Kasumi-1 (cell line): Measurements from ENCODE around the gene RFC1.
"Not testable (repeated sequence)": the region's sequence is repeated elsewhere in the genome, so short reads cannot be mapped to it uniquely, and the experiment has no call there.

Experiments
- DNase-seq, 2 experiments: peaks; one replicate each; lab custom pipeline; 2025; lab: John Stamatoyannopoulos, UW

RFC1 gene, protein sequence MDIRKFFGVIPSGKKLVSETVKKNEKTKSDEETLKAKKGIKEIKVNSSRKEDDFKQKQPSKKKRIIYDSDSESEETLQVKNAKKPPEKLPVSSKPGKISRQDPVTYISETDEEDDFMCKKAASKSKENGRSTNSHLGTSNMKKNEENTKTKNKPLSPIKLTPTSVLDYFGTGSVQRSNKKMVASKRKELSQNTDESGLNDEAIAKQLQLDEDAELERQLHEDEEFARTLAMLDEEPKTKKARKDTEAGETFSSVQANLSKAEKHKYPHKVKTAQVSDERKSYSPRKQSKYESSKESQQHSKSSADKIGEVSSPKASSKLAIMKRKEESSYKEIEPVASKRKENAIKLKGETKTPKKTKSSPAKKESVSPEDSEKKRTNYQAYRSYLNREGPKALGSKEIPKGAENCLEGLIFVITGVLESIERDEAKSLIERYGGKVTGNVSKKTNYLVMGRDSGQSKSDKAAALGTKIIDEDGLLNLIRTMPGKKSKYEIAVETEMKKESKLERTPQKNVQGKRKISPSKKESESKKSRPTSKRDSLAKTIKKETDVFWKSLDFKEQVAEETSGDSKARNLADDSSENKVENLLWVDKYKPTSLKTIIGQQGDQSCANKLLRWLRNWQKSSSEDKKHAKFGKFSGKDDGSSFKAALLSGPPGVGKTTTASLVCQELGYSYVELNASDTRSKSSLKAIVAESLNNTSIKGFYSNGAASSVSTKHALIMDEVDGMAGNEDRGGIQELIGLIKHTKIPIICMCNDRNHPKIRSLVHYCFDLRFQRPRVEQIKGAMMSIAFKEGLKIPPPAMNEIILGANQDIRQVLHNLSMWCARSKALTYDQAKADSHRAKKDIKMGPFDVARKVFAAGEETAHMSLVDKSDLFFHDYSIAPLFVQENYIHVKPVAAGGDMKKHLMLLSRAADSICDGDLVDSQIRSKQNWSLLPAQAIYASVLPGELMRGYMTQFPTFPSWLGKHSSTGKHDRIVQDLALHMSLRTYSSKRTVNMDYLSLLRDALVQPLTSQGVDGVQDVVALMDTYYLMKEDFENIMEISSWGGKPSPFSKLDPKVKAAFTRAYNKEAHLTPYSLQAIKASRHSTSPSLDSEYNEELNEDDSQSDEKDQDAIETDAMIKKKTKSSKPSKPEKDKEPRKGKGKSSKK

GRCh38 chr4:39365830-39366771, at the start of gene RFC1:
Gene RFC1, minus strand, starts transcription at chr4:39366362. Its CDS starts 121 bp downstream, at chr4:39366241.
- DNase-seq = peak; percentile 80

DNA sequence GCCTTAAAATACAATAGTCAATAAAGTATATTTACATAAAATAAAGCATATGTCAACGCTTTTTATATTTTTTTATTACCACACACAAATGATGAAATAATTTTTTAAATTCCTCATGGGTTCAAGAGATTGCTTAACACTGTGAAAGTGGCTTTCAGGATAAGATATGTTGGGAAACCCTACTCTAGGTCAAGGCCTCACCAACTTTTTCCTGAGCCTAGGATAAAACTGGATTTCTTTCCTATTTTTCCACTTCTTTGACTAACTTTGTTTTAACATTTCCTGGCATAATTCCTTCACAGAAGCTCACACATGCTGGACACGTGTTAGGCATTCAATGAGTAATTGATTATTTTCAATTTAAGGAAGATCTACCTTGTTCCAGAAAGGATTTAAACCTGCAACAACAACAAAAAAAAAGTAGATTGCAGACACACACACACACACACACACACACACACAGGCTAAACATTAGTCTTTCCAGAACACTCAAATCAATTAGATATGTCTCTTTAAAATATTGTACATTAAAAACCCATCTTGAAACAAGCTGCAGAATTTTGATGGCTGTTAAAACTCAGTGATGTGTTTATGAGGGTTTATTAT, 49.6 kb upstream of the RFC1 start:
- no peak for DNase-seq

DNA sequence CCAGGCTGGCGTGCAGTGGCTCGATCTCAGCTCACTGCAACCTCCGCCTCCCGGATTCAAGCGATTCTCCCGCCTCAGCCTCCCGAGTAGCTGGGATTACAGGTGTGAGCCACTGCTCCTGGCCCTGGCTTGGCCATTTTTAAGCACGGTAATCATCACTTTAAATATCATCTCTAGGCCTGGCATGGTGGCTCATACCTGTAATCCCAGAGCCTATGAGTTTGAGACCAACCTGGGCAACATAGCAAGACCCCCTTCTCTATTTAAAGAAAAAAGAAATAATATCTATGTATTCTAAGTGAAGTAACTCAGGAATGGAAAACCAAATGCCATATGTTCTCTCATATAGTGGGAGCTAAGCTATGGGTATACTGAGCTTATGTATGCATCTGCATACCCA, 45.4 kb upstream of the RFC1 start:
- DNase-seq = not testable (repeated sequence)

DNA sequence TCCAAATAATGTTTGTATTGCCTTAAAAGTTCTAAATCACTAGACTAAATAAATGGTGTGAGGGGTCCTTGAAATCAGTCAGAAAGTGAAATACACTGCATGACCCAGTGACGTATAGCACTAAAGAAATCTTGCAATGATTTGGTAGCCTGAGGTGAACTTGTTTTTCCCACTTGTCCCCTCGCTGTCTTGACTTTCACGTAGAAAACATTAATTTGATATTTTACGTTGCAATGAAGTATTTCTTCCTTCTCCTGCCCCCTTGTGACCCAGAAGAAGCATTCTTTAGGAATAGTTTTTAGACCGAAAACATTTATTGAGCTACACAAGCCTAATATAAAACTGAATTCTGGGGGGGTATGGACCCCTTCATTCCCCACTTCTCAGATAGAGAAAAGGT, 44.3 kb upstream of the RFC1 start:
- no peak for DNase-seq

DNA sequence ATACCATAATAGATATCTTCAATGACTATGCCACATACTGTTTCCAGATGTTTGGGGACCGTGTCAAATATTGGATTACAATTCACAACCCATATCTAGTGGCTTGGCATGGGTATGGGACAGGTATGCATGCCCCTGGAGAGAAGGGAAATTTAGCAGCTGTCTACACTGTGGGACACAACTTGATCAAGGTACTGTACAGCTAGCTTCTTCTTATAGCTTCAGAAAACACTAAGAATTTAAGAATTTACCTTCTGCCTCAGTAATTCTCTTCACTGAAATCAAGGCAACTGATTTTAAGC, 41.4 kb upstream of the RFC1 start:
- DNase-seq = no peak

- DNase-seq = no peak
Measured at GRCh38 chr4:39406763-39407583, 40.8 kb upstream of the RFC1 start, which contains the start of gene KLB. Gene KLB, plus strand, starts transcription at chr4:39406930. Its CDS starts 20 bp downstream, at chr4:39406950.

DNA sequence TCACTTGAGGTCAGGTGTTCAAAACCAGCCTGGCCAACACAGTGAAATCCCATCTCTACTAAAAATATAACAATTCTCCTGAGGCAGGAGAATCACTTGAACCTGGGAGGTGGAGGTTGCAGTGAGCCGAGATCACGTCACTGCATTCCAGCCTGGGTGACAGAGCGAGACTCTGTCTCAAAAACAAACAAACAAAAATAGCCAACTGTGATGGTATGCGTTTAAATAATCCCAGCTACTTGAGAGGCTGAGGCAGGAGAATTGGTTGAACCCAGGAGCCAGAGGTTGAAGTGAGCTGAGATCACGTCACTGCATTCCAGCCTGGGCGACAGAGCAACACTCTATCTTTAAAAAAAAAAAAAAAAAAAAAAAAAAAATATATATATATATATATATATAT, 35.5 kb upstream of the RFC1 start:
- DNase-seq = not testable (repeated sequence)

- no peak for DNase-seq
Measured at GRCh38 chr4:39394706-39395105, 28.5 kb upstream of the RFC1 start.

DNA sequence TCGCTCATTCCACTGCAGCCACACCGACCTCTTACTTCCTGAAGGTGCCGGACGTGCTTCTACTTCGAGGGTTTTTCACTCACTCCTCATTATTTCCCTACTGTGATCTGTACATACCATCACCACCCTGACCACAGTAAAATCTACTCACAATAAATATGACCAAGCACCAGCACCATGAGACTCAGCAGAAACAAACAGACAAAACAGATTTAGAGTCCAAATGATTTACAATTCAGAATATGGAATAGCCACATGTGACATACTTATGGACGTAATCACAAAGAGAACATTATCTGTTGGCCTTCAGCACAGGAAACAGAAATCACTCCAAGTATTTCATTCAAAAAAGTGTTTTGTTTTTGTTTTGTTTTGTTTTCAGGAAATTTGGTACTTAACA, 24.4 kb upstream of the RFC1 start:
- DNase-seq = no peak

GRCh38 chr4:39384563-39384962, 18.4 kb upstream of the RFC1 start:
- no peak for DNase-seq

DNA sequence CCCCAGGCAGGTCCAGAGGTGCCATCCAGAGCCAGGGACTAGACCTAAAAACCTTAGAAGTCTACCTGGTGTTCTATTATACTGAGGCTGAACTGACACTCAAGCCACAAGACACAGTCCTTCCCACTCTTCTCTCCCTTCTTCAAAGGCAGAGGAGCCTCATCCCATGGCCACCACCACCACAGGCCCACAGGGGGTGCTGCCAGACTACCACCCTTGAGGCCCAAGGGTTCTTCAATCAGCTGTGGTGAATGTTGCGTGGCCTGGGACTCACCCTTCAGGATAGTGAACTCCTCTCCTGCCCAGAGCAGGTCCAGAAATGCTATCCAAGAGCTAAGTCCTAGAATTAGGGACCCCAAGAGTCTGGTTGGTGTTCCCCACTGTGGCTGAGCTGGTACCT, 17.5 kb upstream of the RFC1 start:
- no peak for DNase-seq

GRCh38 chr4:39375478-39375877, 9.3 kb upstream of the RFC1 start:
- DNase-seq = no peak

- not testable (repeated sequence) for DNase-seq
Measured at GRCh38 chr4:39371209-39371608, 5.0 kb upstream of the RFC1 start.

DNA sequence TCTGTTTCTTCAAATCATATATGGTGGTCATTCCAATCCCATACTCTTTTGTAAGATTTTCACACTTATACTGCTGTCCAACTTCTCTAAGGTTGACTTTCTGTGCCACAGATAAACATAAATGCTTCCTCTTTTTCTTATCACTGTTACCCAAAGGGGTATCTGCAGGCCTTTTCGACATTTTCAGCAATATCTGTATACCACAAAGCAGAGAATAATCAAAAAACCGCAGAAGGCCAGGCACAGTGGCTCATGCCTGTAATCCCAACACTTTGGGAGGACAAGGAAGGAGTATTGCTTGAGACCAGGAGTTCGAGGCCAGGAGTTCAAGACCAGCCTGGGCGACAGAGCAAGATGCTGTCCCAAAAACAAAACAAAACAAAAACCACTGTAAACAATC, 3.1 kb upstream of the RFC1 start:
- peak in 1 of 2 experiments; percentile 9 for DNase-seq

- no peak for DNase-seq
Measured at GRCh38 chr4:39367166-39367565, 1.0 kb upstream of the RFC1 start.

GRCh38 chr4:39365360-39365759, 802 bp downstream of the RFC1 start:
- no peak for DNase-seq

GRCh38 chr4:39363773-39364393, 2.3 kb downstream of the RFC1 start:
- no peak for DNase-seq

DNA sequence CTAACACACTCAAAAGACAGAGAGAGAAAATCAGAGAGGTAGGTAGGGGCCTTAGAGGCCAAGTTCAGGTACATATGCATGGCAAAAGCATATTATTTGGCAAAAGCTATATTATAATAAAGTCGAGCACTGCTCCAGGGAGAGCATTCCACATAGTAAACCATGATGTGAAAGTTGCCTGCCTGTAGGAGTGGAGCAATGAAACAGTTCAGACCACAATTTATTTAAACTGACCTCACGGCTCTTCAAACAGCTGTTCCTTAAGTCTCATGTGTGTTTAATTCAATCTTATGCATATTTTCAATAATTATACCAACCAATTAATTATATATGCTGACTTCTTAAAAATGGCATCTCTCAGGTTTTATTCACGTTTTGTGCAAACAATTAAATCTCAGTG, 3.3 kb downstream of the RFC1 start:
- no peak for DNase-seq

GRCh38 chr4:39360611-39361010, 5.6 kb downstream of the RFC1 start:
- DNase-seq = not testable (repeated sequence)

GRCh38 chr4:39357002-39357401, 9.2 kb downstream of the RFC1 start:
- DNase-seq = peak in 1 of 2 experiments; percentile 13
